ENCODE data around the gene METTL26. TPM values are rescaled to one million over a fixed set of nuclear protein-coding genes. Genes with fewer than 3 reads are reported as not detected.

METTL26 gene
- total and polyA plus RNA-seq, 9 of the 15 experiments (the other 6 are each of a cell fraction or from before 2014, with no cell fraction given), result 7.3 to 262 (median 80.9) TPM

DNA sequence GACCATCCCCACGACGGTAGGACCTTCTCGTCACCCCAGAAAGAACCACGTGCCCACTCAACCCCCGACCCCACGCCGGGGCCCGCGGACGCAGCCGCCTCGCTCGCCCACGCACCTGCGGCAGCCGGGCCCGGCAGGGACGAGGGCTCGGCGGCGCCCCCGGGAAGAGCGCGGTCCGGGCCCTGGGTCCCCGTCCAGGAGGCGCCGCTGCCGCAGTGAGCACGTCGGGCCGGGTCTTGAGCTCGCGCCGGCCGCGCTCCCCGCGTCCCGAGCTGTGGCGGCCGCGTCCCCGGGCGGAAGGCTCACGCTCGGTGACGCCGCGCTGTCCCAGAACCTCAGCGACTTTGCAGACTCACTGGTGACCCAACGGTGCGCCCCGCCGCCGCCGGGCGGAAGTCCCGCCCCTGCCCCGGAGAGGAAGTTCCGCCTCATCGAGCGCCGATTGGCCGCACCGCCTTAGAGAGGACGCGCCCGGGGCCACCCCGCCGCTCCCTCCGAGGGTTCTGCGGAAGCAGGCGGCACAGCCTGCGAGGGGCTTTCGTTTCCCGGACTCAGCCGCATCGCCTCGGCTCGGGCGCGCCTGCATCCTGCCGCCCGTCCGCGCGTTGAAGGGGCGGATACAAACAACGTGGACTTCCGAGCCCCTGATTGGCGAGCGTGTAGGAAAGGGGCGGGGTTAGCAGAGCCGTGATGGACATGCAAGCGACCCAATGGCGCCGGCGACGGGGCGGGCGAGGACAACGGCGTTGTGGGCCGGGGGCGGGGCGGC is 47.0 kb downstream of the METTL26 start (continued):
- TF ChIP-seq ZNF217 (CRISPR knock-in tag; IDR thresholded peaks at IDR 0.05), result no peak
- no peak for TF ChIP-seq TFAM (CRISPR knock-in tag; conservative IDR thresholded peaks at IDR 0.05)
- no peak for TF ChIP-seq POLR3G (IDR thresholded peaks at IDR 0.05; ENCODE audit: extremely low read depth, insufficient read length, insufficient replicate concordance)
- no peak for TF ChIP-seq ELF4 (CRISPR knock-in tag; IDR thresholded peaks at IDR 0.05)
- TF ChIP-seq CREBBP (IDR thresholded peaks at IDR 0.05; ENCODE audit: low read depth, low read length), result no peak
- peak; percentile 87 for TF ChIP-seq CEBPZ (IDR thresholded peaks at IDR 0.05; ENCODE audit: borderline replicate concordance, low read depth, low read length)
- peak; percentile 99 for TF ChIP-seq GABPA (tag; conservative IDR thresholded peaks at IDR 0.05; ENCODE audit: low read depth)
- no peak for TF ChIP-seq MLLT1 (IDR thresholded peaks at IDR 0.05)
- TF ChIP-seq CBFA2T2 (conservative IDR thresholded peaks at IDR 0.05), result no peak
- no peak for TF ChIP-seq CGGBP1 (CRISPR knock-in tag; IDR thresholded peaks at IDR 0.05)
- TF ChIP-seq, protein P1, sequence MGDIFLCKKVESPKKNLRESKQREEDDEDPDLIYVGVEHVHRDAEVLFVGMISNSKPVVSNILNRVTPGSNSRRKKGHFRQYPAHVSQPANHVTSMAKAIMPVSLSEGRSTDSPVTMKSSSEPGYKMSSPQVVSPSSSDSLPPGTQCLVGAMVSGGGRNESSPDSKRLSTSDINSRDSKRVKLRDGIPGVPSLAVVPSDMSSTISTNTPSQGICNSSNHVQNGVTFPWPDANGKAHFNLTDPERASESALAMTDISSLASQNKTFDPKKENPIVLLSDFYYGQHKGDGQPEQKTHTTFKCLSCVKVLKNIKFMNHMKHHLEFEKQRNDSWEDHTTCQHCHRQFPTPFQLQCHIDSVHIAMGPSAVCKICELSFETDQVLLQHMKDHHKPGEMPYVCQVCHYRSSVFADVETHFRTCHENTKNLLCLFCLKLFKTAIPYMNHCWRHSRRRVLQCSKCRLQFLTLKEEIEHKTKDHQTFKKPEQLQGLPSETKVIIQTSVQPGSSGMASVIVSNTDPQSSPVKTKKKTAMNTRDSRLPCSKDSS (IDR thresholded peaks at IDR 0.05; ENCODE audit: low read depth, partially characterized antibody), result no peak
- TF ChIP-seq SMC3 (conservative IDR thresholded peaks at IDR 0.05; ENCODE audit: insufficient read depth, low read depth, low read length), result no peak
- no peak for TF ChIP-seq IFI16 (CRISPR knock-in tag; IDR thresholded peaks at IDR 0.05)
- peak in 1 of 2 experiments; percentile 18; a peak in 2 of 4 replicates for TF ChIP-seq MAZ (CRISPR knock-in tag; conservative IDR thresholded peaks at IDR 0.05 in 1 of 2, IDR thresholded peaks at IDR 0.05 in 1 of 2)
- no peak for TF ChIP-seq NFATC3 (IDR thresholded peaks at IDR 0.05)
- TF ChIP-seq ZNF512 (tag; IDR thresholded peaks at IDR 0.05), result no peak
- peak; percentile 76 for TF ChIP-seq ZFX (CRISPR knock-in tag; IDR thresholded peaks at IDR 0.05)
